Activated CD8-positive, alpha-beta memory T cell treated with anti-CD3 and anti-CD28 coated beads for 36 hours (primary cell): ENCODE results near the gene MPDZ. TPM values are rescaled to one million over a fixed set of nuclear protein-coding genes. Genes with fewer than 3 reads are reported as not detected.
"Not testable (repeated sequence)": the region's sequence is repeated elsewhere in the genome, so short reads cannot be mapped to it uniquely, and the experiment has no call there.

Experiments
- CTCF ChIA-PET: fragments of 350-600 bp; sonication (Branson Sonifier 250); formaldehyde crosslinking; loops from one replicate; lab custom pipeline; 2021; ENCODE audit warnings: antibody characterized with exemption; lab: Charles Lee
- POLR2A ChIA-PET: fragments of 350-600 bp; sonication (Branson Sonifier 250); formaldehyde crosslinking; loops from one replicate; lab custom pipeline; 2021; ENCODE audit warnings: antibody characterized with exemption; lab: Charles Lee
- total RNA-seq, 2 experiments: library from RNA; stranded (reverse); gene quantifications; one replicate each; pipeline ENCODE4 v1.2.3, GENCODE V29; 2021

Gene MPDZ
- total RNA-seq, 2 experiments from 2014 or later: not detected

GRCh38 chr9:13269589-13270452, 9.7 kb downstream of the MPDZ start:
- CTCF ChIA-PET: no interaction called here
- POLR2A ChIA-PET: no interaction called here

- ChIA-PET POLR2A (no interaction called here), CTCF (no interaction called here)
These were observed 11.0 kb downstream of the MPDZ start for GRCh38 chr9:13268469-13268868.

- CTCF ChIA-PET: no interaction called here
- POLR2A ChIA-PET: no interaction called here
These were observed 11.7 kb downstream of the MPDZ start for GRCh38 chr9:13267743-13268142.

DNA sequence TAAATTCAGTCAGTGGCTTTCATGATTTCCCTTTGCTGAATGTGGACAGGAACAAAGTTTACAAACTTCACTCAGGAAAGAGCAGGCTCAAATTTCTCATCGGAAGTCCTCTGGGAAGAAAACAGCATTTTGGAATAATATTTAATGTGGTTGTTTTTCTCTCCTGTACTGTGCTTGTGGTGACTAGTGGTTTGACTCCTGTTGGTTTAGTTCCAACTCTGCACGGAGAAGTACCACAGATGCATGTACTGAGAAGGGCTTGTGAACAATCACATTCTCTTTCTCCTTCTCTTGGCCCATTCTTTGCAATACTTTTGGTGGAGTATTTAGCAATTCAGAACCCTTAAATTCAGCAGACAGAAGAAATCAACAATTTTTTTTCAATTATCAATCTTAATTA, 13.3 kb downstream of the MPDZ start:
- ChIA-PET CTCF (no interaction called here), POLR2A (no interaction called here)

GRCh38 chr9:13264788-13265187, 14.7 kb downstream of the MPDZ start:
- POLR2A ChIA-PET: no interaction called here
- CTCF ChIA-PET: no interaction called here

- POLR2A ChIA-PET: no interaction called here
- CTCF ChIA-PET: no interaction called here
These were observed 16.0 kb downstream of the MPDZ start for GRCh38 chr9:13263511-13263910.

- POLR2A ChIA-PET: no interaction called here
- CTCF ChIA-PET: no interaction called here
These were observed 26.6 kb downstream of the MPDZ start for GRCh38 chr9:13252852-13253251.

- CTCF ChIA-PET: no interaction called here
- POLR2A ChIA-PET: no interaction called here
These were observed 35.3 kb downstream of the MPDZ start for GRCh38 chr9:13244181-13244580.

GRCh38 chr9:13241283-13241682, 38.2 kb downstream of the MPDZ start:
- ChIA-PET POLR2A (no interaction called here), CTCF (no interaction called here)

- ChIA-PET POLR2A (no interaction called here), CTCF (no interaction called here)
These were observed 39.8 kb downstream of the MPDZ start for GRCh38 chr9:13239660-13240059.

- ChIA-PET CTCF (no interaction called here), POLR2A (no interaction called here)
These were observed 40.3 kb downstream of the MPDZ start for GRCh38 chr9:13239208-13239607.

DNA sequence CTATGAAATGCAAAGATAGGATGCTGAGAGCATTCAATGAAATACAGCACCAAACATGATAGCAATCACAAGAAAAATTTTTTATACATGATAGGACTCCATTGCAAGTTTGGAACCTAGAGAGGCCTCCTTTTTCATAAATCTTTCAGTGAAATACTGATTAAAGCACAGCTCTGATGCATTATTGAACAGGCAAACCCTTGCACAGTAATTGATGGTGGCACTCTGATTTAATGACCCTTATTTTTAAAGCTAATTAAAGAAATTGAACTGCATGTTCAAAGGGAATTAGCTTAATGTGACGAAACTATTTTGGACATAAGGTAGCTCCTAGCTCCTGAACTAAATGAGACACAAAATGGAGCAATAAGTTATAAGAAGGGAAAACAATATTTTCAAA, 44.6 kb downstream of the MPDZ start:
- ChIA-PET CTCF (no interaction called here), POLR2A (no interaction called here)

DNA sequence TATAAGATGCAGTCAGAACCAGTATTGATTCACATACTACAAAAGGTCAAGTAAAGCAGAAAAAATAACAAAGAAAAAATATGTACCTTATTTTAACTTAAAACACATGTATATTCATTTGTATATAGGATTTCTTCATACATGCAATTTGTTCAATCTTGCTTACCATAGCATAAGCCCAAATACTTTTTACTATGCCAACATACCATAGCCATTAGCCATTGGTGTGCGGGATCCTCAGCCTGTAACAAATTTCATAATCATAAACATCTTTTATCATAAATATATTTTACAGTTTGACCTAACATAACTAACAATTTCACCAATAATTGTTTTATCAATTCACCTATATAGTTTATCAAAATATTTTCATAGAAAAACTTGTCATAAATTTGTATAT, 51.1 kb downstream of the MPDZ start:
- ChIA-PET POLR2A (no interaction called here), CTCF (no interaction called here)

GRCh38 chr9:13224366-13224765, 55.1 kb downstream of the MPDZ start:
- POLR2A ChIA-PET: no interaction called here
- CTCF ChIA-PET: no interaction called here

DNA sequence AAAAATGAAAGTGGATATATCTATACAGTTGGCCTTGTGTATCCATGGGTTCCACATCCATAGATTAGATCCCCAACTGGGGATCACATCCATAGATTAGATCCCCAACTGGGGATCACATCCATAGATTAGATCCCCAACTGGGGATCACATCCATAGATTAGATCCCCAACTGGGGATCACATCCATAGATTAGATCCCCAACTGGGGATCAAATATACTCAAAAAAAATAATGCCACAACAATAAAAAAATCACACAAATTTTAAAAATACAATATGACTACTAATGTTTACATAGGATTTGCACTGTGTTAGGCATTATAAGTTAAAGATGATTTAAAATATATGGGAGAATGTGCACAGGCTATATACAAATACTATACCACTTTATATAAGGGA, 56.8 kb downstream of the MPDZ start:
- CTCF ChIA-PET: not testable (repeated sequence)

DNA sequence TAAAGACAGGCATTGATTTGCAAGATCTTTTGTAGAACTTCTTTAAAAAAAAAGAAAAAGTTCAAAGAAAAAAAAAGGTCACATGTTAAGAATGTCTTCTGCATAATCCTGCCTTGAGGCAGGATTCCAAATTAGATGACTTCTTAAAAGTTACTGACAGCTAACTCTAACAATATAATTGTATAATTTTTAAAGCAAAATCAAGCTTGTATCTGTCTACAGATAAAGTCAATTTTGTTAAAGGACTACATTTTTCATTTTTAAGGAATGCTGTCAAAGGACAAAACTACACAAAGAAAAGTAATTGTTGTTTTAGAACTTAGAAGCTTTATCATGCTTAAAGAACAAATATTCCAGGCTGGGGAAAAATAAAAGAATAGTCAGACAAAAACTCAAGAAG, 57.8 kb downstream of the MPDZ start:
- ChIA-PET POLR2A (no interaction called here), CTCF (no interaction called here)

More for the DNA sequence above, 56.8 kb downstream of the MPDZ start:
- POLR2A ChIA-PET: not testable (repeated sequence)

DNA sequence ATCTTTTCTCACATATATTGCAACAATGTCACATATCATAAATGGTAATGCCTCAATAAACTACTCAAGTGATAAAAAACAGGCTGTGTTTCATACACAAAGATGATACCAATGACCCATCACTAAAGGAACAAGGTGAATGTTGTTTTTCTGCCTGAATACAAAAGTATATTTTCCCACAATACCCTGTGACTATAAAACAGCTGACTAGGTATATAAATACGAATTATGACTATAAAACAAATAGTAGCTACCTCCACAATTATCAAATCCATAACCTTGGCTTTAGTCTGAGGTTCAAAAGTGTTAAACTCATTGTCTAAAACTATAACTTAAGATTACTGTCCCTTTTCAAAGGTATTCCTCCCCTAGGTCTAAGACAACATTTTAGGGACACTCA, 58.7 kb downstream of the MPDZ start:
- ChIA-PET POLR2A (no interaction called here), CTCF (no interaction called here)

DNA sequence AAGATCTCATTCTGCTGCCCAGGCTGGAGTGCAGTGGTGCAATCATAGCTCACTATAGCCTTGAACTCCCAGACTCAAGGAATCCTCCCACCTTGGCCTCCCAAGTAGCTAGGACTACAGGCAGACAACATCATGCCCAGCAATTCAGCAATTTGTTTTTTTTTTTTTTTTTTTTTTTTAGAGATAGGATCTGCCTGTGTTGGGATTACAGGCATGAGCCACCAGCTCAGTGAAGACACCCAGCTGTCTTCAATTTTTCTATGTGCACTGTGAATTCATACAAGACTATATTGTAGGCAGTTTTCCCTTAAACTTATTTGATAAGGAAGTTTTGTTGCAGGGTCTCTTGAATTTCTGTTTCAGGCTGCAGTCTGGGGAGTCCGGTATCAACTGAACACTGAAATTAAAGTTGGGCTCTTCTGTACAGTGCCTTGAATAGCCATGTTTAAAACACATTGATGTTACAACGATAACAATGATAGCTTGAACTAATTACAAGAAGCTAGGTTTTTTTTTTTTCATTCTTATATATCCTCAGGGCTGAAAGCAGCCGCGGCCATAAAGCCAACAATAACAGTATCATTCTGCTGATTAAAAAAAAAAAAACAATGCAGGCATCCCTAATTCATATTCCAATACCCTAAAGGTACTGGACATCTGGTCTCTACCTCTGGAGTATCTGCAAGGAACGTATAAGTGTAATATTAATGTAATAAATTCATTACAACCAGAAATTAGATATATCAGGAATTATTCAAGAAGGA, 63.5 kb downstream of the MPDZ start:
- ChIA-PET POLR2A (interaction anchor here (0.7 kb wide), 1 partner anchor 1245 kb away, joined by 3 read pairs; no protein-coding TSS in a partner anchor), CTCF (no interaction called here)

DNA sequence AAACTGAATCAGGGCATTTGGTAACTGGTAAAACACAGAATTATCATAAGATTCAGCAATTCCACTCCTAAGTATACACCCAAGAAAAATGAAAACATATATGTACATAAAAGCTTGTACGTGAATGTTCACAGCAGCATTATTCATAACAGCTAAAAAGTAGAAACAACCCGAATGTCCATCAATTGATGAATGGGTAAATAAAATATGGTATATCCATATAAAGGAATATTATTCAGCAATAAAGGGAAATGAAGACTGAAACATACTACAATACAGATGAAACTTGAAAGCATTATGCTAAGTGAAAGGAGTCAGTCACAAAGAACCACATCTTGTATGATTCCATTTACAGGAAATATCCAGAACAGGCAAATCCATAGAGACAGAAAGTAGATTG, 65.5 kb downstream of the MPDZ start:
- ChIA-PET CTCF (no interaction called here), POLR2A (no interaction called here)

DNA sequence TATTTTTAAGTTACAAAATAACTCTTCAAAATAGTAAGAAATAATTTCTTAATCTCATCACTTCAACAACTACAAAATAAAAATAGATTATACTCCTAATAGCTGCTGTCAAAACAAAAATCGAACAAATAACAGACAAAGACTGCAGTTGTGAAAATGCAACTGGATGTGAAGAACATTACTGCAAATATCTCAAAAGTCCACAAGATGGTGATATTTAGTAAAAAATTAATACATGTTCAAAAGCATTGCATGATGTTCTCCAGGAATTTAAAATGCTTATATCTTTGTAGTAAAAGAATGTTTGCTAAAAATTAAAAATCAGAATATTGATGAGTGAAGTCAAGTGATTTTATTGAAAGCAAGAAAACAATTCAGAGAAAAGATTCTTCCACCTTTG, 66.2 kb downstream of the MPDZ start:
- CTCF ChIA-PET: no interaction called here
- POLR2A ChIA-PET: no interaction called here

- ChIA-PET CTCF (no interaction called here), POLR2A (no interaction called here)
These were observed 69.2 kb downstream of the MPDZ start for GRCh38 chr9:13210306-13210705.
